ENCODE data around the gene ERCC5. TPM values are rescaled to one million over a fixed set of nuclear protein-coding genes. Genes with fewer than 3 reads are reported as not detected.

The ERCC5 gene
- total and polyA plus RNA-seq, 2 of the 8 experiments (the other 6 are each of a cell fraction or from before 2014, with no cell fraction given), result 3.8 to 24.4 TPM

DNA sequence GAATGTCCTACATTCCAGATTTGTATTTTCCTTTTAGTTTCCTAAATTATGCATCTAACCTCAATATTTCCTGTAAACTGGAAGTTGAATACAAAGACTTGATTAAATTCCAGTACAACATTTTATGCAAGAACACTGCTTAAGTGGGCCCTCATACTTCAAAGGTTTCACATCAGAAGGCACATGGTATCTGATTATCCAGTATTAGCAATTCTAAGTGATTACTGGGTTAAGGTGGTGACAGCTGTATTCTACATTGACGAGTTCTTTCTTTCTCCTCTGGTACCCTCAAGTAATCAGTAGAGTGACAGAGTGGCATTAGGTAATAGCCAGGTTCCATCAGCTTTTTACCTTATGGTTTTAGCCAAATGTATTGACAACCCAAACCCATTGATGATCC, 28.6 kb upstream of the ERCC5 start:
- Histone ChIP-seq H4K20me1 (replicated peaks in 1 of 2; ENCODE audit: control insufficient read depth in 1 of 2, insufficient read depth in 2 of 2, low read length in 2 of 2) (no peaks in the 10 kb centered on the region), H2BK5ac (ENCODE audit: low read depth, low read length) (no peak overlapping the region), H3K23ac (ENCODE audit: insufficient read length) (no peak overlapping the region), H3K4me2 (ENCODE audit: insufficient read depth in 1 of 2, low read depth in 2 of 2, low read length in 2 of 2) (no peak overlapping the region), H3K4me1 (replicated peaks in 1 of 4; ENCODE audit: control insufficient read depth in 3 of 4, insufficient read depth in 4 of 4, low read length in 3 of 4) (no peaks in the 10 kb centered on the region), H3K79me1 (ENCODE audit: low read depth, low read length) (no peaks in the 10 kb centered on the region), H3K14ac (ENCODE audit: insufficient read length) (no peak overlapping the region), H3K27ac (ENCODE audit: low read depth, low read length) (no peak overlapping the region), H3K27me3 (replicated peaks in 1 of 4; ENCODE audit: control insufficient read depth in 3 of 4, extremely low read depth in 1 of 4, insufficient read depth in 3 of 4, low read length in 3 of 4) (no peaks in the 10 kb centered on the region), H2BK15ac (ENCODE audit: low read length) (no peak overlapping the region), H4K8ac (ENCODE audit: extremely low read depth, insufficient read depth, low read length) (no peak overlapping the region), H4K91ac (replicated peaks; ENCODE audit: insufficient read length, low read length) (no peak overlapping the region), H2AFZ (ENCODE audit: low read length) (no peak overlapping the region), H2BK12ac (ENCODE audit: low read depth, low read length) (no peak overlapping the region), H3K18ac (ENCODE audit: extremely low read depth, low read length) (no peak overlapping the region), H3K9ac (replicated peaks in 1 of 4; ENCODE audit: extremely low read depth in 1 of 4, low read depth in 3 of 4, low read length in 3 of 4) (no peak overlapping the region), H2BK20ac (ENCODE audit: low read length) (no peak overlapping the region), H3K4me3 (ENCODE audit: extremely low read depth in 1 of 4, insufficient read depth in 2 of 4, low read depth in 3 of 4, low read length in 4 of 4) (no peak overlapping the region), H3K56ac (replicated peaks; ENCODE audit: insufficient read length, low read depth, low read length) (no peak overlapping the region), H2BK120ac (replicated peaks; ENCODE audit: low read depth, low read length) (no peak overlapping the region), H3K23me2 (ENCODE audit: low read depth, low read length) (peaks cover 2% of the 10 kb centered on the region; the same call in 1 of the 2 replicates), H3K79me2 (ENCODE audit: control insufficient read depth in 1 of 2, insufficient read depth in 2 of 2, low read length in 2 of 2) (no peaks in the 10 kb centered on the region), H3K36me3 (ENCODE audit: control insufficient read depth in 2 of 4, insufficient read depth in 4 of 4, low read length in 3 of 4) (no peaks in the 10 kb centered on the region), H4K5ac (ENCODE audit: insufficient read length, low read depth, low read length) (no peak overlapping the region), H3K4ac (replicated peaks; ENCODE audit: insufficient read length, low read depth, low read length) (no peak overlapping the region), H2AK5ac (ENCODE audit: low read depth, low read length) (no peak overlapping the region), H3K9me3 (ENCODE audit: insufficient read depth in 2 of 2, low read depth in 1 of 2, low read length in 1 of 2) (no peaks in the 10 kb centered on the region)
- TF ChIP-seq BACH1 (IDR thresholded peaks at IDR 0.05; ENCODE audit: low read length) (no peak), SIRT6 (IDR thresholded peaks at IDR 0.05; ENCODE audit: low read length) (no peak), GTF2F1 (IDR thresholded peaks at IDR 0.05; ENCODE audit: borderline replicate concordance, low read depth, low read length) (no peak), CEBPB (IDR thresholded peaks at IDR 0.05; ENCODE audit: low read depth, low read length) (no peak)
- CTCF ChIA-PET (ENCODE audit: partially characterized antibody), result no interaction called here
- DNase-seq (ENCODE audit: low read depth in 1 of 2, low spot score in 2 of 2) (no peak), FAIRE-seq (no peak)
- 80% methylated on average over 1 of the region's 1 CpG; no CpG with 5 or more reads in 1 of the 2 experiments for WGBS, 2 experiments (ENCODE audit: extremely low coverage in 1 of 2, insufficient coverage in 1 of 2, insufficient read length in 1 of 2, insufficient replicate concordance in 2 of 2, low coverage in 1 of 2, low lambda C conversion rate in 2 of 2, missing lambda C conversion rate in 1 of 2)
- POLR2A ChIA-PET (ENCODE audit: partially characterized antibody), result no interaction called here
